Lower lobe of right lung (tissue), 2 donors: ENCODE measurements around the gene PBXIP1. TPM values are rescaled to one million over a fixed set of nuclear protein-coding genes. Genes with fewer than 3 reads are reported as not detected.
"Not testable (repeated sequence)": the region's sequence is repeated elsewhere in the genome, so short reads cannot be mapped to it uniquely, and the experiment has no call there.

ENCODE experiments used
- ATAC-seq, 2 donors: fragments of 200-7000 bp; cut with Tn5 transposase; one replicate each; pipeline ENCODE4 v1.9.1; 2020 to 2022; ENCODE audit warnings: mild to moderate bottlenecking in 2 of 2, moderate library complexity in 2 of 2
- DNase-seq: peaks from one replicate; pipeline ENCODE4 v3.0.0-alpha.2; 2020
- H3K27ac ChIP-seq: fragments of 200-600 bp; one replicate; pipeline ENCODE4 v1.8.0; 2022
- H3K27me3 ChIP-seq: fragments of 200-600 bp; one replicate; pipeline ENCODE4 v1.8.0; 2022; ENCODE audit warnings: low read depth
- H3K36me3 ChIP-seq: fragments of 200-600 bp; one replicate; pipeline ENCODE4 v1.8.0; 2022; ENCODE audit warnings: mild to moderate bottlenecking
- H3K4me1 ChIP-seq: fragments of 200-600 bp; one replicate; pipeline ENCODE4 v1.8.0; 2022
- H3K4me3 ChIP-seq: fragments of 200-600 bp; one replicate; pipeline ENCODE4 v1.8.0; 2022; ENCODE audit warnings: mild to moderate bottlenecking
- H3K9me3 ChIP-seq: fragments of 200-600 bp; one replicate; pipeline ENCODE4 v1.8.0; 2022
- CTCF ChIP-seq: fragments of 200-600 bp; IDR thresholded peaks from one replicate; pipeline ENCODE4 v1.8.0; 2022; ENCODE audit warnings: antibody characterized with exemption, mild to moderate bottlenecking
- intact Hi-C: fragments of 100-400 bp; cut with DNase I; formaldehyde crosslinking; loops from one replicate; pipeline ENCODE4 v1.11.0; 2022
- total RNA-seq: library from RNA; stranded (reverse); fragmentation: NEBNext Ultra II Directional; extraction: Animal tissue kit (Norgen Biotek cat#: 25700); gene quantifications from one replicate; pipeline ENCODE4 v1.2.1, GENCODE V29; 2021
- donor health status: DM: no; HTN: yes; CAD: no; lungs with severe emphysema.

The PBXIP1 gene
- total RNA-seq, 1 donor from 2014 or later = 68.1 TPM

GRCh38 chr1:154992721-154993571 is 37.0 kb upstream of the PBXIP1 start:
- Histone ChIP-seq H3K4me3 (no peak overlapping the region), H3K9me3 (no peaks in the 10 kb centered on the region), H3K27me3 (no peaks in the 10 kb centered on the region), H3K36me3 (peaks cover 36% of the 10 kb centered on the region), H3K27ac (no peak overlapping the region), H3K4me1 (peaks cover 15% of the 10 kb centered on the region)
- DNase-seq (peak; percentile 34), ATAC-seq (no peak)
- TF ChIP-seq CTCF = no peak
- intact Hi-C loops = no loop called here

- Histone ChIP-seq H3K9me3 (no peaks in the 10 kb centered on the region), H3K27me3 (no peaks in the 10 kb centered on the region), H3K4me1 (no peaks in the 10 kb centered on the region), H3K4me3 (no peak overlapping the region), H3K27ac (no peak overlapping the region), H3K36me3 (peaks cover 43% of the 10 kb centered on the region)
- intact Hi-C loops = no loop called here
- TF ChIP-seq CTCF = no peak
- DNase-seq (peak; percentile 29), ATAC-seq (no peak)
These were observed 34.4 kb upstream of the PBXIP1 start for GRCh38 chr1:154990276-154990675.

GRCh38 chr1:154989195-154989860 is 33.4 kb upstream of the PBXIP1 start:
- Histone ChIP-seq H3K36me3 (peaks cover 43% of the 10 kb centered on the region), H3K27me3 (no peaks in the 10 kb centered on the region), H3K4me1 (peaks cover 6% of the 10 kb centered on the region), H3K4me3 (no peak overlapping the region), H3K9me3 (no peaks in the 10 kb centered on the region), H3K27ac (no peak overlapping the region)
- no peak for ATAC-seq
- no peak for TF ChIP-seq CTCF
- no peak for DNase-seq
- intact Hi-C loops = no loop called here

- Histone ChIP-seq H3K27me3 (no peaks in the 10 kb centered on the region), H3K4me3 (no peak overlapping the region), H3K27ac (no peak overlapping the region), H3K36me3 (peaks cover 43% of the 10 kb centered on the region), H3K4me1 (peaks cover 16% of the 10 kb centered on the region), H3K9me3 (no peaks in the 10 kb centered on the region)
- intact Hi-C loops = no loop called here
- no peak for TF ChIP-seq CTCF
- DNase-seq (peak; percentile 25), ATAC-seq (no peak)
These were observed 32.4 kb upstream of the PBXIP1 start for GRCh38 chr1:154988058-154988954.

- no peaks in the 10 kb centered on the region for H3K27me3 ChIP-seq
- DNase-seq (peak; percentile 32), ATAC-seq (no peak)
- H3K4me1 ChIP-seq = peaks cover 21% of the 10 kb centered on the region
- no peak overlapping the region for H3K4me3 ChIP-seq
- H3K36me3 ChIP-seq = peaks cover 43% of the 10 kb centered on the region
- TF ChIP-seq CTCF = no peak
- no peaks in the 10 kb centered on the region for H3K9me3 ChIP-seq
- H3K27ac ChIP-seq = no peak overlapping the region
- intact Hi-C loops = no loop called here
These were observed 31.4 kb upstream of the PBXIP1 start for GRCh38 chr1:154987326-154987725.

GRCh38 chr1:154986736-154987135 is 30.8 kb upstream of the PBXIP1 start:
- Histone ChIP-seq H3K4me1 (peaks cover 23% of the 10 kb centered on the region), H3K36me3 (peaks cover 43% of the 10 kb centered on the region)
- H3K4me3 ChIP-seq, DNase-seq, ATAC-seq, H3K27me3 ChIP-seq, H3K27ac ChIP-seq, intact Hi-C loops, H3K9me3 ChIP-seq: not testable (repeated sequence)
